Hematopoietic multipotent progenitor cell treated with erythropoietin and hydrocortisone succinate and interleukin-3 and kit ligand, for 6 days (in vitro differentiated cells): Measurements from ENCODE around the gene OFD1.

ENCODE experiments used
- DNase-seq: peaks from one replicate; pipeline ENCODE4 v3.0.0-alpha.2; 2015

Gene OFD1

GRCh38 chrX:13752646-13753045 lies 18.1 kb downstream of the OFD1 start:
- no peak for DNase-seq

DNA sequence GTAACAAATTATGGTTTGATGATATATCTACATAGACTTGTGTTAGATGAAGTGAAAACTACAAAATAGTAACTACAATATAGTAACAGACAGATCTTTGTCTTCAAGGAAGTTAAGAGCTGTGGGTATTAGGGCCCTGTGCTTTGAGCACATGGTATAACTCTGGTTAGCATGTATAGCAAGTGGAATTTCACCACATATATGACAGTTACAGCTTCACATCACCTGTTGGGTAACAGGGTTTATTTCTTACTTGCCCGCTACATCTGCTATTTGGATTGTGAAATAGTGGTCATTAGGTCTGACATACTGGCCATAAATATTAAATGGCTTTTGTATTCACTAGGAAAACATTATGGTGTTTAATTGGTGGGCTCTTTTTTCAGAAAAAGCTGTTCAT lies 20.2 kb downstream of the OFD1 start:
- peak; percentile 32 for DNase-seq

DNA sequence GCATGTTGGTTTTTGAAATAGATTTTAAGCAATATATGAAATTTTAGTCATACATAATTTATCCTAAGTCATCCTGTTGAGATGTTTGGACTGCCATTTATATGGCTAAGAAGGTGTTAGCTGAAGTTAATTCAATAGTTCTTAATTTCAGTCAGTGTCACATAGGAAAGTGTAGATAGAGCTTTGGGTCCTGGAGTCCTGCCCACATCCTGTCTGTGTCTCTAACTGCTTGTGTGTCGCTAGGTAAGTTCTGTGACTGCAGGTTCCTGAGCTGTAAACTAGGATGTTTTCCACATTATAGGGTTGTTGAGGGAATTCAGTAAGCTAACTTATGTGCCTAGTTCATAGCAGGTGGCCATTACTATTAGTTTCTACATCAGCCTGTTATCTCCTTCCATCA lies 20.7 kb downstream of the OFD1 start:
- no peak for DNase-seq

- DNase-seq: no peak
Observed at GRCh38 chrX:13756381-13756780, 21.8 kb downstream of the OFD1 start.

- peak; percentile 16 for DNase-seq
Observed at GRCh38 chrX:13759152-13759718, 24.7 kb downstream of the OFD1 start.

- no peak for DNase-seq
Observed at GRCh38 chrX:13760426-13760825, 25.9 kb downstream of the OFD1 start.

- peak; percentile 60 for DNase-seq
Observed at GRCh38 chrX:13761606-13762414, 27.3 kb downstream of the OFD1 start.

DNA sequence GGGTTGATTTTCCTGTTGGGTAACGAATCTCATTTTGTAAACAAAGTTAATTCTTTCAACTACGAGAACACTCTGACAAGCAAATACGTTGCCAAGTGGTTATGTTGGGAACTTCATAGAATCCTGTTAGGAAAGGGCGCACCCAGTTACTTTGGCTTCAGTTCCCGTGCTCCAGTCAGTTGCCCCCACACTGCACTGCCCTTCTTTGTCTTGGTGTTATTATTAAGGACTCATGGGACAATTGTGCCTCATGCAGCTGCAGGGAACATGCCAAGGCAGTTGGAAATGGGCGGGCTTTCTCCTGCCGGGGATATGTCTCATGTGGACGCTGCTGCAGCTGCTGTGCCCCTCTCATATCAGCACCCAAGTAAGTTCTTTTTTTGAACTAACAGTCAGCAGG lies 28.9 kb downstream of the OFD1 start:
- no peak for DNase-seq

DNA sequence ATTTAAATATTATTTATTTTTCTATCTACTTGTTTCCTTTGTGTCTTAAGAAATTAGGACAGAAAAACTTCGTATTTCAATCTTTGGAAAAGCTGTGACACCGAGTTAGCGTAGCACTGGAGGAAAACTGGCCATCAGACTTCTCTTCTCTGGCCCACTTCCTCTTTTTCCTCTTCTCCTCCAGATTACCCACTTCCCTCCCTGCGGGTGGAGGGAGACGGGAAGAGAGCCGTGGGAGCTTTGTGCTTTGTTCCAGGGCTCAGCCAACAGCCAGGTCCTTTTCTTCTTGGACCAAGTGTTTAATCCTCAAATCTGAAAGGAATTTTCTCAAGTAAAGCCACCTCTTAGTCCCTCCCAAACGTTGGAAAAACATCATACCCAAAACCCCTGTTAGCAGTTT lies 29.7 kb downstream of the OFD1 start:
- peak; percentile 7 for DNase-seq

- peak; percentile 5 for DNase-seq
Observed at GRCh38 chrX:13764765-13765164, 30.2 kb downstream of the OFD1 start.

- no peak for DNase-seq
Observed at GRCh38 chrX:13768939-13769338, 34.4 kb downstream of the OFD1 start.

GRCh38 chrX:13770013-13770535 lies 35.5 kb downstream of the OFD1 start:
- no peak for DNase-seq

GRCh38 chrX:13774696-13775095 lies 40.1 kb downstream of the OFD1 start:
- no peak for DNase-seq

DNA sequence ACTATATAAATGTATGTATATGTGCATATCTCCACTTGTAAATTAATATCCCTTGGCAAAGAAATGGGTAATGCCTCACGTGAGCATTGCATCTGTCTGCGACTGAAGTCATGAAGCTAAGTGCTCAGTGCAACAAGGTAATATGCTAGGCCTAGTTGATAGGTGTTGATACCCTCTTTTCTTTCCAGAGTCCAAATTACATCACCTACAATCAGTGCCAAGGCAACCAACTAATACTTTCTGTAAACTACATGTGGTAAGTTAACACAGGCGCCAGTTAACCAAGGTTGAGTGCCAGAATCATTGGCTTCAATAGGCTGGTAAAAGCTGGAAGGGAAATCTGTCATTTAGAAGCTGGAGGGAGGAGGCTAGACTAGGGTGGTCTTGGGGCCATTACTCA lies 41.3 kb downstream of the OFD1 start:
- DNase-seq: no peak

GRCh38 chrX:13776387-13776786 lies 41.8 kb downstream of the OFD1 start:
- DNase-seq: no peak

GRCh38 chrX:13778916-13779315 lies 44.4 kb downstream of the OFD1 start:
- no peak for DNase-seq

- no peak for DNase-seq
Observed at GRCh38 chrX:13780868-13781427, 46.4 kb downstream of the OFD1 start.

DNA sequence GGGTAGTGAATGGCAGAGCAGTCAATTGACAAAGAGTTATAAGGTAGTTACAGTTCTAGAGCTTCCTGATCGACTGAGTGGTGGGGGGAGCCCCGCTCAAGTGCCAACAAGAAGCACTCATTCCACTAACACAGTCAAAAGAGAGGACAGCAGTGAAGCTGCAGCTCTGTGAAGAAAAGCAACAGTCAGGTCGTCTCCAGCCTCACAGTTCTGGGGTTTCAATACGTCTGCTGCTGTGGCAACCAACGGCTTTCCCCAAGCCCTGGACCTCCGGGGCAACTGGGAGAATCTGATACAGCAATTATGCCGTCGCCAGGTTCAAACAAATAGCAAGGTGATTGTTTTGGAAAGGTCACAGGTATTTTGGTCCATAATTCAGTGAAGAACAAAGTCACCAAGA lies 51.5 kb downstream of the OFD1 start:
- DNase-seq: no peak

DNA sequence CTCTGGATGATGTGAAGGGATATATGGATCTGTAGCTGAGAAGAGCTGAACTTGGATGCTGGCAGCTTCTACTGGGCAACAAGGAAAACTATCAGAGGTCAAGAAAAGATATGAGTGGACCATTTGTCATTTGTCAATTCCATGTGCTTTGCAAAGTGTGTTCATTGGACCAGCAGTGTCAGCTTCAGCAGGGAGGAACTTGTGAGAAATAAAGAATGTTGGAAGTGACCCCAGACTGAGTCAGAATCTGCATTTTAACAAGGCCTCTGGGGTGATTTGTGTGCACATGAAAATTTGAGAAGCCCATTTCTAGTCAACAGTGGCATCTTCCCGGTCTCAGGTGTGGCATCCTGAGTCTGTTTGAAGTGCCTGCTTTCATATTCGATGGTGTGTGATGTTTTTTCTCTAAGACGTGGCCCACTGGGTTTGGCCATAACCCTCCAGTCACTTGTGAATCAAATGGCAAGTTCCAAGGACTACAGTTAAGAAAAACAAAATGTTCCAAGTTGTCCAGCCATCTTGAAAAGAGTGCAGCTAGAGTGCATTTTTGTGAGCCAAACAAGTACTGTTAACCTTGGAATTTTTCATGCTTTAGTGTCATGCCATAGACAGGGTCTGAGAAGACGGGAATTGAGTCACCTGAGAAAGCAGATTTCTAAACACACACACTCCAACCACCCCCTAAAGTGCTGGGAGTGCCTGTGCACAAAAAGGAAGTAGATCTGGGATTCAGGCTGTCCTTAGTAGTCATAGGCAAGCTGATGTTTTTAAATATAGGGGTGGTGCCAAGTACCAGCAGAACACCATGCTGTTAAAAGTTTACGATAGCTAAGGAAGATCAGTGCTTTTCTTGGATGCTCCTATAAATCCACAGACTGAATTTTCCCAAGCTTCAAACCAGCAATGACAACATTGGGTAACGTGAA lies 55.9 kb downstream of the OFD1 start:
- no peak for DNase-seq

GRCh38 chrX:13791145-13791544 lies 56.6 kb downstream of the OFD1 start:
- no peak for DNase-seq

GRCh38 chrX:13791559-13791958 lies 57.0 kb downstream of the OFD1 start:
- no peak for DNase-seq

DNA sequence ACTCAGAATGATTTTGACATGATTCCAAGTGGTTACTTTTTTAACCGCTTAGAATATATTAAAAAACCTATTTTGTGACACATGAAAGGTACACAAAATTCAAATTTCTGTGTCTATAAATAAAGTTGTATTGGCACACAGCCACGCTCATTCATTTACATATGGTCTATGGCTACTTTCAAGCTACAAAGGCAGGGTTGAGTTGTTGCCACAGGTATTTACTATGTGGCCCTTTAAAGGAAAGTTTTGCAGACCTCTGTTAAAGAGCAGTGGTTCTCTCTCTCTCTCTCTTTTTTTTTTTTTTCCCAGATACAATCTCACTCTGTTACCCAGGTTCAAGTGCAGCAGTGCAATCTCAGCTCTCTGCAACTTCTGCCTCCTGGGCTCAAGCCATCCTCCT lies 59.3 kb downstream of the OFD1 start:
- DNase-seq: no peak

DNA sequence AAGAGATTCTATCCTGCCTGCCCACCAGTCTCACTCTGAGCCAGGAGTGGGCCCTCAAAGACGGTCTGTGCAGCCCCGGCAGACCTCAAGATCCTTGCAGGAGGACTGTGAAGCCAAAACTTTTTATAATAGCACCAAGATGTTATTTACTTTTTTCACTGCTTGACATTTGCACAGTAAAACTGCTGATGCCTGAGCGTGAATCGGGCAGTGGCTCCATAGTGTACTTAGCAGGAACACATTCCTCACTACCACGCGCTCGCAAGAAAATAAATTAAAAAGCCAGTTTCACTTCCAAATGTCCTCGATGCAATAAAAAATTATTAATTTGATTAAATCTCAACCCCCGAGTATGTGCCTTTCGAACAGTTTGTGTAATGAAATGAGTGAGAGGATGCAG lies 59.9 kb downstream of the OFD1 start:
- DNase-seq: no peak
